Stimulated activated CD4-positive, alpha-beta T cell treated with anti-CD3 and anti-CD28 coated beads, Interleukin-4, amount 100 ng/mL, for 1 hour (primary cell): Measurements from ENCODE around the gene DMRT1.
"Not testable (repeated sequence)": the region's sequence is repeated elsewhere in the genome, so short reads cannot be mapped to it uniquely, and the experiment has no call there.

ENCODE experiments used
- DNase-seq: peaks from one replicate; pipeline ENCODE4 v3.0.0-alpha.2; 2020

The DMRT1 gene

GRCh38 chr9:972501-973294 lies 131.2 kb downstream of the DMRT1 start:
- no peak for DNase-seq

- no peak for DNase-seq
Observed at GRCh38 chr9:973295-973834, 131.9 kb downstream of the DMRT1 start.

GRCh38 chr9:974031-974995 lies 132.8 kb downstream of the DMRT1 start:
- no peak for DNase-seq

- DNase-seq = no peak
Observed at GRCh38 chr9:974996-975739, 133.7 kb downstream of the DMRT1 start.

- DNase-seq = no peak
Observed at GRCh38 chr9:975740-976257, 134.3 kb downstream of the DMRT1 start.

GRCh38 chr9:976258-976942 lies 134.9 kb downstream of the DMRT1 start, which contains the start of gene DMRT3:
DMRT3 (plus strand) TSS chr9:976655; CDS start chr9:977002, 347 bp downstream.
- DNase-seq = no peak

- no peak for DNase-seq
Observed at GRCh38 chr9:976943-977837, 135.7 kb downstream of the DMRT1 start.

GRCh38 chr9:977838-978830 lies 136.6 kb downstream of the DMRT1 start:
- DNase-seq = no peak

- no peak for DNase-seq
Observed at GRCh38 chr9:979983-980382, 138.5 kb downstream of the DMRT1 start.

GRCh38 chr9:980640-981039 lies 139.1 kb downstream of the DMRT1 start:
- DNase-seq = no peak

- no peak for DNase-seq
Observed at GRCh38 chr9:981491-981898, 140.0 kb downstream of the DMRT1 start.

- DNase-seq = no peak
Observed at GRCh38 chr9:982394-983230, 141.1 kb downstream of the DMRT1 start.

GRCh38 chr9:994005-994404 lies 152.5 kb downstream of the DMRT1 start:
- DNase-seq = no peak

GRCh38 chr9:995192-995591 lies 153.7 kb downstream of the DMRT1 start:
- DNase-seq = no peak

GRCh38 chr9:995781-996180 lies 154.3 kb downstream of the DMRT1 start:
- no peak for DNase-seq

GRCh38 chr9:998299-999110 lies 157.0 kb downstream of the DMRT1 start:
- not testable (repeated sequence) for DNase-seq

- DNase-seq = no peak
Observed at GRCh38 chr9:1001838-1002237, 160.3 kb downstream of the DMRT1 start.

- no peak for DNase-seq
Observed at GRCh38 chr9:1002678-1003077, 161.2 kb downstream of the DMRT1 start.
